Daoy (cell line): ENCODE data around the gene FAM174A. TPM values are rescaled to one million over a fixed set of nuclear protein-coding genes. Genes with fewer than 3 reads are reported as not detected.

Source experiments
- DNase-seq: peaks from one replicate; pipeline ENCODE4 v3.0.0-alpha.2; 2015; ENCODE audit warnings: low read depth
- total RNA-seq: library from RNA; depleted of rRNA; stranded (reverse); fragments of >200 nt; shearing (Covaris generic); gene quantifications from 2 replicates; pipeline ENCODE4 v1.2.3, GENCODE V29; 2014; rRNA removed

Gene FAM174A
- total RNA-seq: 10.7 and 29.4 TPM in 2 replicates

GRCh38 chr5:100535060-100536005 lies at the start of gene FAM174A:
FAM174A (plus strand) TSS chr5:100535374; CDS start chr5:100535531, 157 bp downstream.
- peak; percentile 98 for DNase-seq

- DNase-seq: no peak
Measured at GRCh38 chr5:100493996-100494395, 41.2 kb upstream of the FAM174A start.

- no peak for DNase-seq
Measured at GRCh38 chr5:100496296-100496695, 38.9 kb upstream of the FAM174A start.

- DNase-seq: no peak
Measured at GRCh38 chr5:100502684-100503083, 32.5 kb upstream of the FAM174A start.

GRCh38 chr5:100505984-100506670 lies 29.0 kb upstream of the FAM174A start:
- no peak for DNase-seq

GRCh38 chr5:100516285-100516684 lies 18.9 kb upstream of the FAM174A start:
- no peak for DNase-seq

GRCh38 chr5:100517301-100517974 lies 17.7 kb upstream of the FAM174A start:
- no peak for DNase-seq

- no peak for DNase-seq
Measured at GRCh38 chr5:100518377-100518776, 16.8 kb upstream of the FAM174A start.

GRCh38 chr5:100519075-100519474 lies 16.1 kb upstream of the FAM174A start:
- no peak for DNase-seq

GRCh38 chr5:100520348-100520747 lies 14.8 kb upstream of the FAM174A start:
- DNase-seq: no peak

- no peak for DNase-seq
Measured at GRCh38 chr5:100537946-100538345, 2.8 kb downstream of the FAM174A start.

- no peak for DNase-seq
Measured at GRCh38 chr5:100539519-100539918, 4.3 kb downstream of the FAM174A start.

GRCh38 chr5:100542086-100542485 lies 6.9 kb downstream of the FAM174A start:
- DNase-seq: no peak

GRCh38 chr5:100546001-100546400 lies 10.8 kb downstream of the FAM174A start:
- DNase-seq: no peak

GRCh38 chr5:100550531-100551051 lies 15.4 kb downstream of the FAM174A start:
- no peak for DNase-seq

- DNase-seq: no peak
Measured at GRCh38 chr5:100551183-100551582, 16.0 kb downstream of the FAM174A start.

- no peak for DNase-seq
Measured at GRCh38 chr5:100553209-100553608, 18.0 kb downstream of the FAM174A start.

- no peak for DNase-seq
Measured at GRCh38 chr5:100560860-100561259, 25.7 kb downstream of the FAM174A start.

GRCh38 chr5:100562821-100563220 lies 27.6 kb downstream of the FAM174A start:
- no peak for DNase-seq

- DNase-seq: no peak
Measured at GRCh38 chr5:100566382-100567141, 31.4 kb downstream of the FAM174A start.

- no peak for DNase-seq
Measured at GRCh38 chr5:100574716-100575115, 39.5 kb downstream of the FAM174A start.
